Stimulated activated CD8-positive, alpha-beta memory T cell treated with anti-CD3 and anti-CD28 coated beads, Interleukin-12 subunit alpha, Interleukin-12 subunit beta, amount 100 ng/mL, for 24 hours (primary cell): Measurements from ENCODE around the gene DLG5.

ENCODE experiments used
- DNase-seq: peaks from one replicate; pipeline ENCODE4 v3.0.0-alpha.2; 2020; ENCODE audit errors: extremely low read depth

The DLG5 gene

DNA sequence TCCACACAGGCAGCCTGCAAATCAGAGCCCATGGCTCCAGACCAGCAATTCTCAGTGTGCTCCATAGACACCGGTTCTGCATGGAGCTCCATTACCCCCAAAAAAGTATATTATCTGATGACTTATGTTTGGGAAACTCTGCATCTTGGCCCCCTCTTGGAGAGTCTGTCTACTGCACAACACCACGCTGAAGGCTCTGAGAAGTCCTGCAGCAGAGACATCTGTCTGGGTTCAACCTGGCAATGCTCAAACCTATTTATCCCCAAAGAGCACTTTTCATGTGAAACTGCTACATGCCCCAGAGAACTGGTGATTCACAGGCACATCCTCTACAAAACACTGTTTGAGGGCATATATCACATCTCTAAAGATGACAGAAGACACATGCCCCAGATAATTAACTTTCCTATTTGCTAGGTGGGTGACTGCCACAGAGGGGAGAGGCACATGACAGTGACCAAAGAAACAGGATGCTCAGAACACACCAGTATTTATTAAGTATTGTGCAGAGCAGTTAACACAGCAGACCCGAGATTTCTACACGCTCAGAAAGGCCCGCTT lies 83.8 kb downstream of the DLG5 start:
- no peak for DNase-seq

DNA sequence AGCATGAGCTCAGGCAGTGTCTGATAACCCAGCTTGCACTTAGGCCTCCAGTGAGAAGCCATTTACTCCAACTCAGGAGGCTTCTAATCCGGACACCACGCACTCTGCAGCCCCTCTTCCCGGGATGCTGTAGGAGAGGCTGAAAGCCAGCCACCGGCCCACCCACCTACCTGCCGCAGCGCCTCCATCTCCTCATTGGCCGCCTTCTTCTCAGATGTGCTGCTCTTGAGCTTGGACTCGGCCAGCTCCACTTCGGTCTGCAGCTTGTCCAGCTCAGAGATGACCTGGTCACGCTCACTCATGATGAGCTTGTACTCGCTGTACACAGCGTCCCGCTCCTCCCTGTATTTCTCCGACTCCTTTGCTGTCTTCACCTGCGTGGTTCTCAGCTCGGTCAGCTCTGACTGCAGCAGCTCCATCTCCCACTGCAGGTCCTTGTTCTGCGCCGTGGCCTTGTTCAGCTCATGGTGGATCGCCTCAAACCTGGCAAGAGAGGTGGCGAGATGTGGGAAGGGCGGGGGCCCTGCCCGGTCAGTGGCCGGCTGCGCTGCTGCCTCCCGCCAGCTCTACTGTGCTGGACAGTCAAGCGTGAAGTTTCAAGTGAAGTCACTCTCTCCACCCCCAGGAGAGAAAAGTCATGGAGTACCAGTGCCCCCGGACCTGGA lies 84.7 kb downstream of the DLG5 start:
- DNase-seq, result no peak

DNA sequence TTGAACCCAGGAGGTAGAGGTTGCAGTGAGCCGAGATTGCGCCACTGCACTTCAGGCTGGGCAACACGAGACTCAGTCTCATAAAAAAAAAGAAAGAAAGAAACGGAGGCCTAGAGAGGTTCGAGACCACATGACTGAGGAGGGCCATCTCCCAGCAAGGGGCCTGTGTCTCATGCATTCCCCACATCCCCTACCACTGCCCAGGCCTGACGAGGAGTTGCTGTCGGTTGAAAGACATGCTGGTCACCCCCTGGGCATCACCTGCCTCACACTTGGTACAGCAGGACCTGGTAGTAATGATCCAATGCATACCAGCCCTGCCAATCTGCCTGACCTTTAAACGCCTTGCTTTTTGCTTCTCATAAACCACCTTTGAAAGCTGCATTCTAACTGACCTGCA lies 85.9 kb downstream of the DLG5 start:
- no peak for DNase-seq

DNA sequence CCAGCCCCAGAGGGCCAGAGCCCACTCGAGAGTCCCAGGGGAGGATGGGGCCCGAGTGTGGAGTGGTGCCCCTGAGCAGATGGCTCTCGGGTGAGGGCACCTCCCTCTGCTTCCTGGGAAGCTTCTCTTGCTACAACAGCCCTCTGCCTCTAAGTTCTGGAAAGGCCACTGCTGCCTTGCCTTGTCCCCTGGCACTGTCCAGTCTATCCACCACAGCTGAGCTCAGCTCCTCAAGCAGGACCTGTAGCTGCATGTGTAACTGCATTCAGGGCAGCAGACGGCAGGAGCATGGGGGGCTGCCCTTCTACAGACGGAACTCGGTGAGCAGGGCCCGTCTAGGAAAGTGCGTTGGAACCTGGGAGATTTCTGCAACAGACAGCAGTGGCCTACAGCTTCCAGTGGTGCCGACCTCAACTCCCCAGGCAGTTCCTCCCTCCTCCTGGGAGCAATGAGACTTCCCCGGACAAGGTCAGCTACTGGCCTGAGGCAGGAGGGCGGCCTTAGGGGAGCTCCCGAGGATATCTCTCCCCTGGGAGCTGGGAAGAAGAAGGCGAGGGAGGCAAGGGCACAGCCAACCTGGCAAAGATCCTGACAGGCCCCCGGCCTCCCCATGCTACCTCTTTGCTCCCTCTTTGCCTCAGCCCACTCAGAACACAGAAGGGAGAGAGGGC lies 88.5 kb downstream of the DLG5 start:
- no peak for DNase-seq

DNA sequence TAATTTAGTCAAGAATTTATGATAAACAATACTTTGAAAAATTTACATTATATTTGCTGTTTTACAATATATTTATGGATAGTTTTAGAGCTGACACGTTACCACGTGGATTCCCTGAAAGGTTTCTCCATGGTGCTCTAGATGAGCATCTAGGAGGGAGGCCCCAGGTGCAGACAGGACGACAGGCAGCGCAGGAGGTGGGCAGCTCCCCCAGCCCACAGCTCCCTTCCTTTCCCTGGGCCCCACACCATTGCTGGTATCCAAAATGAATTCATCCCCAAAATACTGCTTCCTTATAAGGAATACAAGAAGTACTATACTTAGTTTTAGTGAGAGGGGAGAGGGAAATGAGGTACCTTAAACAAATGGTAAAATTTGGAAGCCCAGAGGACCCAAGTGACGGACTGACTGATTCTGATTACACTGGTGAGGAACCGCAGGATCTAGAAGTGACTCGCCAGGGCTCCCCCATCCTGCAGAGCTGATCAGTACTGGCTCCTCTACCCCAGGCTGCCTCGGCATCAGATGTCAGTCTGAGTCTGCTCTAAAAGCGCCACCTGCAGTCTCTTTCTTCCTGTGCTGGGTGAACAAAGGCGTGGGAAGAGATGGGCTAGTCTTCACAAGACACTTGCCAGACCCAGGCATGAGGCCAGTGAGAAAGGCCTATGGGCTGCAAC lies 89.2 kb downstream of the DLG5 start:
- peak; percentile 21 for DNase-seq

DNA sequence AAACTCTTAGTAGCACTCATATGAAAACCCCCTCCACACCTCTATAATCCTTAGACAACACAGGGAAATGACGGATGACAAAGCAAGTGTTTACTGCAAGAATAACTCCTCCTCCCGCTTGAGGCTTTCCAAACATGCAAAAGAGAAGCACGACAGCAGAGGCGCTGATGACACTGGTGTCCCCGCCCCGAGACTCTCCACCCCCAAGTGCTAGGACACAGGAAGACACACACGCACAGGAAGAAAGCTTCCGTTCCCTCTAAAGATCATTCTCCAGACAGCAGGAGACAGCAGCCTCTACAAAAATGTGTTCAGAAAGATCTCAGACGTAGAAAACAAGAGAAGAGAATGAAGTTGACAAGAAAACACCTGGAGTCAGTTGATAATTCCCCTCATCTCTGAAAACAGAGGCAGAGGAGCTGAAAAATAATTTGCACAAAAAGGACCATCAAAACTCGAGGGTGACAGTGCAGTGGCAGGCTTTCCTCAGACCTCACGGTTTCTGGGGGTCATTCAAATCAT lies 90.2 kb downstream of the DLG5 start:
- DNase-seq, result peak; percentile 8

DNA sequence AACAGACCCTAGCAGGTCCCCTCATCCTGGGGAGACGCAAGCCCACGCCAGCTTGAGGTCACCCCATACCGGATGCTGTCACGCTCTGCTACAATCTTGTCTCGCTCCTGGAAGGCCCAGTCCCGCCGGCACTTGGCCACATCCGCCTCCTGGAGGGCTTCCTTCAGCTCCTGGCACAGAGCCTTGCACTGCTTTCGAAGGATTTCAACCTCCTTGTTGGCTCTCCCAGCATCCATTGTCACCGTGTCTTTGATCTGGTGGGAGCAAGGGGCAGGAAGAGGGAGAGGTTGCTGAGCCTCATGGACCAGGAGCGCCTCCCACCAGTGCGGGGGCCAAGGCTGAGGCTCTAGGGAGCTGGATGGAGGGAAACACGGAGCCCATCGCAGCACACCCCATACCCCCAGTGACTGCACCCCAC lies 90.9 kb downstream of the DLG5 start:
- no peak for DNase-seq

DNA sequence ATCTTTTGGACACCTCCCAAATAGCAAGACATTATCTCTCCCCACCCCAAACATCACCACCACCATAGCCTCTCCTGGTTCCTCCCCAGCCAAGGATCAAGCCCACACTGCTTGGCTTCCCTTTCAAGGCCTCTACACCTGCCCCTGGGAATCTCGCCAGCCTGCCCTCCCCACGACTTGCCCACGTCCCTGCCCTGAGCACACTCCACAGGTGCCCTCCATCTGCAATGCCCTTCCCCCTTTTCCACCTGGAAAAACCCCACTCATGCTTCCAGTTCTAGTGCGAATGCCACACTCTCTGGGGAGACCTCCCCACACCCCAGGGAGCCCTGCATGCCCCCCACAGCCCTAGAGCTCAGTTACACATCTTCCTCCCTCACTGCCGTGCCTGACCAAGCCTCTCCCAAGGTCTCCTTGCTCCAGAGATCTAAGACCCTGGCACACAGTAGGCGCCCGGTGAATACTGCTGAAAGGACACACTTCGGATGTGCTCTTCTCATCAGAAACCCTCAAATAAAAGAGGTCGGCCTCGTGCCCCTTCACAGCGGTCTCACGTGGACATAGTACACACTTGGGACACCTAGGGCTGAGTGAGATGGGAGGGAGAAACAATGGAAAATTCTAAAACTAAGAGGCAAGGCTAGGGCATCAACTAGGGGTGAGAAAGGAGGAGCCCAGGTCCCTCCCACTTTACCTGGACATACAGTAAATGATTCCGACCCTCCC lies 91.4 kb downstream of the DLG5 start:
- no peak for DNase-seq

DNA sequence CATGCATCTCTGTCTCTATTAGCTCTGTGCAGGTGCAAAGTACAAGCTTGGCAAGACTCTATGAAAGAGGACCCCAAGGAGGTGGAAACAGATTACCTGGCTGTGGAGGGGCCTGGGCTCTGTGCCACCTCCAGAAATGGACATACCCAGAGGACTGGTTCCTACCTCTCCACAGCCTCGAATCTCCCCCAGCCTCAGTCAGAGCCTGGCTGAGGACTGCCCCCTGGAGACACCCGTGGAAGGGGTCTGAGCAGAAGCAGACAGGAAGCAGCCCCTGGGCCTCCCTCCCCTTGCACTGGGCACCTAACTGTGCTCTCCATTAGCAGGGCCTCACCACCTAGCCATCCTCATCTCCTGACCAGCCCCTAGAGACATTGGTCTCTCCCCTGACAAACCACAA lies 92.0 kb downstream of the DLG5 start:
- DNase-seq, result no peak

DNA sequence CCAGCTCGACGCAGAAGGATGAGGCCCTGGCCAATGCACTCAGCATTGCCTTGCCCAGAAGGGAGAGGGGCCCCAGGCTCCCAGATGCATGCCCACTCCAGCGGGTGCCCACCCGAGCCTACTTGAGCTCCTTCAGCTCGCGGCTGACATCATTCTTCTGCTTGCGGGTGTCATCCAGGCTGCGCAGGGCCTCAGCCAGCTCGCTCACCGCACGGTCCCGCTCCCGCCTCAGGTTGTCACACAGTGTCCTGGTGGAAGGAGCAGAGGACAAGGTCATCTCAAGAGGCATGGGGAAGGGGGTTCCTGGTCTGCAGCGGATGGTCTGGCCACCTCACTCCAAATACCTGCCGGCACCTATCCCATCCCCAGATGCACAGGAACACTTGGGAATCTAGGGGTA lies 92.8 kb downstream of the DLG5 start:
- no peak for DNase-seq

DNA sequence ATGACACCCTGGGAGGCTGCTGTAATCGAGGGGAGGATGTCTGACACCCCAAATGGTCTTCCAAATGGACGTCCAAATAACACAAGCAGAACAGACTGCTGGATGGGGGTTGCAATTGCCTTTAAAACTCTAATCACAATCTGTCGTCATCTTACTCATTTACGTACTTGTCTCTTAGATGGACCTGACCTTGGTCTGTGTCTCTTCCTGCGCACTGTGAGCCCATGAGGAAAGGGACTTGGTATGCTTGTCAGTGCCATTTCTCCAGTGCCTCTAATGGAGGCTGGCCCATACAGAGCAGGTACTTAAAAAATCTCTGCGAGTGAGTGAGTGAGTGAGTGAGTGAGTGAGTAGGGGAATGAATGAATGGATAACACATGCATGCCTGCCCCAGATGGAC lies 93.3 kb downstream of the DLG5 start:
- no peak for DNase-seq

DNA sequence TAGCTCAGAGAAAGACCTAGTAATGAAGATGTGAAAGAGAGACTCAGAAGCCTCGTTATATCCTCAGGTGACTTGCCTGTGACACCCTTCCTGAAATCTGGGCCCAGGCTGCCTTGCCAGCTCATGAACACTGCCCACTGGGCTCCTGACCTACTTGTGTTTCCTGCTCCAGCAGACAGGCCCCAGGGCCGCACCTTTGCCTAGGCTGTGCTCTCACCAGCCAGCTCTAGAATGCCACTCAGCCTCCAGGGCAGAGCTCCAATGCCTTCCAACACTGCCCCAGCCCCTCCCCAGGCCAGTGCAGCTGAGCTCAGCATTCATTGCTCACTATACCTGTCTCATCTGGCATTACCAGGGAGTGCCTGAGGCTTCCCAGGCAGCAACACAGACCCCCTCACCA lies 94.3 kb downstream of the DLG5 start:
- DNase-seq, result no peak

DNA sequence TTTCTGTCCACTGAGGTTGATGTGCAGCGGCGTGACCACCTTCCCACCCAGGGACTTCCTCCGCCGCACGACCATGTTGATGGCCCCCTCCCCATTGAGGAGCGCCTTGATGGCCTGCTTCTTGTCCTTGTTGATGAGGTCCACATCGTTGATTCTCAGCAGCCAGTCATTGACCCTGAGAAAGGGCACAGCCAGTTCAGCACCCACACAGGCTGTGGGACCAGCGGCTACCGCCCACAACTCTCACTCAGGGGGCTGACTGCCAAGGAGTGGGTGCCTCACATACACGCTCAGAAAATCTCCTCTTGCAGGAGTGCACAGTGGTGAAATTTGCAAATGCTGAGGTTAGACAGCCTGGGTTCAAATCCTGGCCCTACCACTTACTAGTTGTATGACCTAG lies 97.2 kb downstream of the DLG5 start:
- DNase-seq, result no peak

DNA sequence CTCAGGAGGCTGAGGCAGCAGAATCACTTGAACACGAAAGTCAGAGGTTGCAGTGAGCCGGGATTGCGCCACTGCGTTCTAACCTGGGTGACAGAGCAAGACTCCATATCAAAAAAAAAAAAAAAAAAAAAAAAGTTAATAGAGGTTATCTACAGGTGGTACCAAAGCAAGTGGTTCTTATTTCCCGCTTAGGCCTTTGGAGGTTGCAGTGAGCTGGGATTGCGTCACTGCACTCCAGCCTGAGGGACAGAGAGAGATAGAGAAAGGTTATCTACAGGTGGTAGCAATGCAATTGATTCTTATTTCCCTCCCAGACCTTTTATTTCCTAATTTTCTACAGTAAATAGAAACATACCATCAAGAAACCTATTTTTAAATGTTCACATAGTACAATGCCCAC lies 98.2 kb downstream of the DLG5 start:
- no peak for DNase-seq

DNA sequence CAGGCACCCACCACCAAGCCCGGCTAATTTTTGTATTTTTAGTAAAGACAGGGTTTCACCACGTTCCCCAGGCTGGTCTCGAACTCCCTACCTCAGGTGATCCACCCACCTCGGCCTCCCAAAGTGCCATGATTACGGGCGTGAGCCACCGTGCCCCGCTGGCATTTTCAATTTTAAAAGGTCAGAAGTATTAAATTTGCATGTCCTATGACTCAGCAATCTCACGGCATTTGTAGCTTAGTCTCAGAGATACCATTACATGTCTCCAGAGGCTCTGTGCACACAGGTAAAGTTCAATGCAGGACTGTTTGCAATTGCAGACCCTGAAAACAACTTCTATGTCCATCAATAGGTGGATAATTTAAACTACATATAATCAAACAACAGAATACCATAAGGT lies 99.2 kb downstream of the DLG5 start:
- no peak for DNase-seq

DNA sequence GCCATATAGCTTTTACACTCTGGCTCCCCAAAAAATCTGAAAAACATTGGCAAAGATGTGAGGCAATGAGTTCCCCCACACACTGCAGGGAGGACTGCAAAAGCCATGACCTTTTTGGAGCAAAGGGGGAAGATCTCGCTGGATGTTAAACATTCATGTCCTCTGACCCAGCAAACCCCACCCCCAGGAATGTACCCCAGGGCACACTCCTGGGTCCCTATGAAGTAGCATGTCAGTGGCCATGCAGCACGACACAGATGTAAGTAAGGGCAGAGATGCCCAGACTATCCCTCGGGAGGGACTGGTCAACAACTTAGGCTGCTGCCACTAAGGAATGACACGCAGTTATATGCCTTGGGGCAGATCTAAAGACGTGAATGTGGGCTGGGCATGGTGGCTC lies 100.6 kb downstream of the DLG5 start:
- no peak for DNase-seq

DNA sequence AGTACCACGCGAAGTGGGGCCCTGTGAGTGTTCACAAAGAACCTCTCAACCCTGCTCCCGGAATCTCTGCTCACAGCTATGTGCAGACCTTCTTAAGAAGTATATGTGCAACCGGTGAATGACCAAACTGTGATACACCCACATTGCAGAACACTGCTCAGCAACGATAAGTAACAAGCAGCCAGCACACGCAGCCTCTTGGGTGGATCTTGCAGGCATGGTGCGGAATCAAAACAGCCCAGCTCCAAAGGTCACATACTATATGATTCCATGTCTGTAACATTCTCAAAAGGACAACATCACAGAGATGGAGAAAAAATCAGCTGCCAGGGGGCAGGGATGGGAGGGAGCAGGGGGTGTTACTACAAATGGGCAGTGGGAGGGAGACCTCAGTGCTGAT lies 101.6 kb downstream of the DLG5 start:
- DNase-seq, result no peak

DNA sequence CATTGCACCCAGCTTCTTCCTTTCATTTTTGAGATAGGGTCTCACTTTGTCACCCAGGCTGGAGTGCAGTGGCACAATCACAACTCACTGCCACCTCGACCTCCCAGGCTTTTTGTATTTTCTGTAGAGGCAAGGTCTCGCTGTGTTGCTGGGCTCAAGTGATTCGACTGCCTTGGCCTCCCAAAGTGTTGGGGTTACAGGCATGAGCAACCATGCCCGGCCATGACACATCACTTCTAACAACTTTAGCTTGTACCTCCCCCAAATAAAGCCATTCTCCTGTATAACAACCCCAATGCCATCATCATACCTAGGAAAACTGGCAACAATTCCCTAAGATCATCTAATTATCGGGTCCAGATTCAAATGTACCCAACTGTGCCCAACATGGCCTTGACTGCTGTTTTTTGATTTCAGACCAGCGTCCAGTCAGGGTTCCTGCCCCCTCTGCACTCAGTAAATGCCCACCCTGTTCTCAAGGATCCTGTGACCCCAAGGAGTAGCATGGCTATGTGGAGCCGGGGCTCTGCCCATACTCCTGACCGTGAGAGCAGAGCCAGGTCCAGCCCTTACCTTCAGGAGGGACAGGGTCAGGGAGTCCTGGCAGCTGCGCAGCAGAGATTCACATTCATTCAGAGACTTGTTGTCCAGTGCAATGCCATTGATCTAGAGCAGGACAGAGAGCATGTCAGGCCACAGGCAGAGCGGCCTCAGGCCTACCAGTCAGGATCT lies 102.6 kb downstream of the DLG5 start:
- no peak for DNase-seq

DNA sequence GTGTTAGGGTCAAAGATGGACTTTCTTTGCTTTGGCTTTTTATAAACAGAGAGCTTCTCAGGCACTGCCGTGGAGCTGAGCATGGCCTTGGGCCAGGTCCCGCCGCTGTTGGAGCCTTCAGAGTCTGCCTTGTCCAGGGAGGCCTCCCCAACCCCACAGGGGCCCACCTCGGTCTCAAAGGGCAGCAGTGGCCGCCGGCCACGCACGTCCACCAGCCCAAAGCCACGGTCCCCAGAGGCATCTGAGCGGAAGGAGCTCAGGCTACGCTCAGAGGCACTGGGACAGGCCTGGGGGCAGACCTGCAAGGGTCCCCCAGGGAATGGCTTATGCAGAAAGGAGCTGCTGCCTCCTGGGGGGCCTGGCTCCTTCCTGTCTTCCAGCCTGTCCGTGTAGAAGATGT lies 105.0 kb downstream of the DLG5 start:
- DNase-seq, result no peak

DNA sequence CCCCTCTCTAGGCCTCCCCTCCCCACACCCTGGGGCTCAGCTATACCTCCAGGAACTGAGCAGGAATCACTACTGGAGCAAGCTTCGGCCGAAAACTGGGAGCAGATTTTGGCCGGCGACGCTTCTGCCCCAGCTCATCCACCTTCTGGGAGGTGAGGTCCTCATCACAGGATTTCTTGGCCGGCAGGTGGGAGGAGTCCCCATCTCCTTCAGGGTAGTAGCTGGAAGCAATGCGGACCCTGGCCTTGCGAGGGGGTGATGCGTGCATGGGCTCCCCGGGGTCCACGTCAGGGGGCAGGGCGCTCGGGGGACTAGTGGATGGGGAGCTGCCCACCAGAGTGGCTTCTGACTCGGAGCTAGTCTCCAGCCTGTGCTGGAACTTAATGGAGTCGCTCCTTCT lies 105.5 kb downstream of the DLG5 start:
- no peak for DNase-seq

DNA sequence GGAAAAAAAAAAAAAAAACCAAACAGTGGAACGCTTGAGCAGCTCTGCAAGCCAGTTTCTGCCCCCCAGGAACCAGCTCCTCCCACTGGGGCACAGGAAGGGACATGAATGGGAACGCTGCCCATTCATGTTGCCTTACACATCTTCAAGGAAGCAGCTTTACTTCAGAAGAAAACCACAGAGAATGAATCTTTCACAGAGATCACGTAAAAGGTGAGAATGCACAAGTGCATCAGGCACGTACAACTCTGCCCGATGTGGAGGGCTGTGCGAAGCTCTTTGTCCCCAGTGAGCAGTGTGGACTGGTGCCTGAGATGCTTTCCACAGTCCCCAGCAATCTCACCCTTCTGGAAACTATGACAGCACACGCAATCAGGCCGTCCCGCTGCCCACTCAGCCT lies 106.2 kb downstream of the DLG5 start:
- no peak for DNase-seq
